ENCODE results near the gene TRAK2. TPM values are rescaled to one million over a fixed set of nuclear protein-coding genes. Genes with fewer than 3 reads are reported as not detected.
A peak's percentile ranks its signal among the peaks of the same experiment; 100 is the strongest.

TRAK2 gene
- total and polyA plus RNA-seq, 2 donors from 2014 or later = 16.6 to 65.8 TPM

DNA sequence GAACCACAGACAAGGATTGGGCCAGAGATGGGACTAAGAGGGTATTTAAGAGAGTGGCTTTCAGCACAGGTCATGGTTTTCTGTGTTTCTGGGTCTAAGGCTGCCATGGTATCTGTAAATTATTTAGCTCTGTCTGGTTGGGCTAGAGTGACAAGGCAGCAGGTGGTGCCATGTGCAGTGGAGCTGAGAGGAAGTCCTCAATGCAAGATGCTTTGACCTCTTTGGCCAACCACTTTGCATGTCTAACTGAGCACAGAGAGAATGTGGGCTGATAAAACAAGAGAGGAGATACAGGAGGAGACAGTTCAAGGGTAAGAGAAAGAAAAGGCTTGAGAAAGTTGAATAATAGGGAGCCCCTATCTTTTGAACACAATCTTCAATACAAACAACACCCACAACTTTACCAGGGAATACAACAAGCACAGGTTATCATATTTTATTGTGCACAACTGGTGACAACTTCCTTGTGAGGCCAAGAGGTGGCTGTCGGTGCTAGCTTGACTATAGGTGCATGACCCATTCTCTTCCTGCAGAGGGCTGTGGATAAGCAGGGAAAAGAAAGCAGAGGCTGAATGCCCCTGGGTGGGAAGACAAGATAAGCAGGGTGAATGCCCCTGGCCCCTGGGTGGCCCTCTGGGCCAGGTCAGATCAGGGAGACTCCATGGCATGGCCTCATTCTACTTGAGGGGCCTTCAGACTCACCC lies 106.4 kb downstream of the TRAK2 start:
- Histone ChIP-seq H3K9me3 (ENCODE audit: control insufficient read depth in 2 of 3, insufficient read depth in 1 of 3, low read length in 3 of 3) (no peaks in the 10 kb centered on the region), H3K27ac (ENCODE audit: low read depth in 2 of 2, low read length in 2 of 2) (no peak overlapping the region), H3K4me3 (ENCODE audit: low read length in 3 of 3) (no peak overlapping the region), H3K27me3 (ENCODE audit: control insufficient read depth, insufficient read depth, low read length) (no peaks in the 10 kb centered on the region), H3K36me3 (ENCODE audit: control insufficient read depth in 2 of 3, insufficient read depth in 3 of 3, low read length in 3 of 3) (peaks cover 0 to 6% (median 0%) of the 10 kb centered on the region in 3 donors), H3K4me1 (ENCODE audit: control insufficient read depth in 2 of 3, insufficient read depth in 2 of 3, low read depth in 1 of 3, low read length in 3 of 3) (no peaks in the 10 kb centered on the region), H3K9ac (ENCODE audit: low read length in 3 of 3) (no peak overlapping the region)
- intact Hi-C loops (cut with DNase I) = no loop called here
- TF ChIP-seq, protein P1, sequence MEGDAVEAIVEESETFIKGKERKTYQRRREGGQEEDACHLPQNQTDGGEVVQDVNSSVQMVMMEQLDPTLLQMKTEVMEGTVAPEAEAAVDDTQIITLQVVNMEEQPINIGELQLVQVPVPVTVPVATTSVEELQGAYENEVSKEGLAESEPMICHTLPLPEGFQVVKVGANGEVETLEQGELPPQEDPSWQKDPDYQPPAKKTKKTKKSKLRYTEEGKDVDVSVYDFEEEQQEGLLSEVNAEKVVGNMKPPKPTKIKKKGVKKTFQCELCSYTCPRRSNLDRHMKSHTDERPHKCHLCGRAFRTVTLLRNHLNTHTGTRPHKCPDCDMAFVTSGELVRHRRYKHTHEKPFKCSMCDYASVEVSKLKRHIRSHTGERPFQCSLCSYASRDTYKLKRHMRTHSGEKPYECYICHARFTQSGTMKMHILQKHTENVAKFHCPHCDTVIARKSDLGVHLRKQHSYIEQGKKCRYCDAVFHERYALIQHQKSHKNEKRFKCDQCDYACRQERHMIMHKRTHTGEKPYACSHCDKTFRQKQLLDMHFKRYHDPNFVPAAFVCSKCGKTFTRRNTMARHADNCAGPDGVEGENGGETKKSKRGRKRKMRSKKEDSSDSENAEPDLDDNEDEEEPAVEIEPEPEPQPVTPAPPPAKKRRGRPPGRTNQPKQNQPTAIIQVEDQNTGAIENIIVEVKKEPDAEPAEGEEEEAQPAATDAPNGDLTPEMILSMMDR (IDR thresholded peaks at IDR 0.05; ENCODE audit: borderline replicate concordance, extremely low read depth, insufficient read depth) = no peak
- DNase-seq (peak in 1 of 5 donors; percentile 8), FAIRE-seq (no peak)

DNA sequence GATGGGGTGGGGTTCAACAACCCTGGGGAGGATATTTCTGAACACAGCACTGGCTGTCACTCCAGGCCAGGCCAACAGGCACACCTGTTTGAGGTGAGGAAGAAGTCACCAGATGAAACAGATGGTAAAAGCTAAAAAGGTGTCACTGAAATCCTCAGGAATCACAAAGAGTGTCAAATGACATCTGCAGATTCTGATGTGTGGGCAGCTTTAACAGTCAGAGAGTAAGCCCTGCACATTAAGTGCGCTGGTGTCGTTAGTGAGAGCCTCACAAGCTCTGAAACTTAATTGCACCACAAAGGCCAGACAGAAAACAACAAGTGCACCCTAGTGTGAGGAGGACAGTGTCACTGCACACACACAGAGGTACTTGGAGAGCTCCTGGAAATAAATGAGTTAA lies 107.7 kb downstream of the TRAK2 start:
- intact Hi-C loops (cut with DNase I) = no loop called here
- H3K9ac ChIP-seq (ENCODE audit: low read length in 3 of 3) = no peak overlapping the region
- peaks cover 0 to 4% (median 0%) of the 10 kb centered on the region in 3 donors for H3K36me3 ChIP-seq (ENCODE audit: control insufficient read depth in 2 of 3, insufficient read depth in 3 of 3, low read length in 3 of 3)
- no peaks in the 10 kb centered on the region for H3K27me3 ChIP-seq (ENCODE audit: control insufficient read depth, insufficient read depth, low read length)
- no peaks in the 10 kb centered on the region for H3K4me1 ChIP-seq (ENCODE audit: control insufficient read depth in 2 of 3, insufficient read depth in 2 of 3, low read depth in 1 of 3, low read length in 3 of 3)
- TF ChIP-seq, protein P1 (IDR thresholded peaks at IDR 0.05; ENCODE audit: borderline replicate concordance, extremely low read depth, insufficient read depth) = no peak
- FAIRE-seq (no peak), DNase-seq (peak in 2 of 5 donors; percentile 10 to 13)
- H3K27ac ChIP-seq (ENCODE audit: low read depth in 2 of 2, low read length in 2 of 2) = no peak overlapping the region
- no peak overlapping the region for H3K4me3 ChIP-seq (ENCODE audit: low read length in 3 of 3)
- no peaks in the 10 kb centered on the region for H3K9me3 ChIP-seq (ENCODE audit: control insufficient read depth in 2 of 3, insufficient read depth in 1 of 3, low read length in 3 of 3)

DNA sequence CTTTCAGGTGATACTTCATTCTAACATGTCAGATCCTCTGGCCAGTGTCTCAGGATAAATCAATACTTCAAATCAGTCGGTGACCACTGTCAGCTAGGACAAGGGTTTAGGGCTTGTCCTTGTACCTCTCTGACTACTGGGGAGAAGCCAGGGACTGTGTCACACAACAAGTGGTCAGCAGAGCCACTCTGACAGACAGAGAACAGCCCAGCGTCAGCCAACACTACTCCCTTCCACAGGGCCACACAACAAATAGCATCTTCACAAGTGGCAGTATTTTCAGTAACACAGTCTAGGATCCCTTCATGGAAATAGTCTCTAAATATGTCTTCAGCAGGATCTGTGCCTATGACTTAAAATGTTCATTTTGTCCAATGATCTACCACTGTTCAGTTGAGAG lies 108.3 kb downstream of the TRAK2 start:
- Histone ChIP-seq H3K4me3 (ENCODE audit: low read length in 3 of 3) (no peak overlapping the region), H3K4me1 (ENCODE audit: control insufficient read depth in 2 of 3, insufficient read depth in 2 of 3, low read depth in 1 of 3, low read length in 3 of 3) (no peaks in the 10 kb centered on the region), H3K9ac (ENCODE audit: low read length in 3 of 3) (no peak overlapping the region), H3K27me3 (ENCODE audit: control insufficient read depth, insufficient read depth, low read length) (no peaks in the 10 kb centered on the region), H3K9me3 (ENCODE audit: control insufficient read depth in 2 of 3, insufficient read depth in 1 of 3, low read length in 3 of 3) (no peaks in the 10 kb centered on the region), H3K27ac (ENCODE audit: low read depth in 2 of 2, low read length in 2 of 2) (no peak overlapping the region), H3K36me3 (ENCODE audit: control insufficient read depth in 2 of 3, insufficient read depth in 3 of 3, low read length in 3 of 3) (peaks cover 0 to 4% (median 0%) of the 10 kb centered on the region in 3 donors)
- intact Hi-C loops (cut with DNase I) = no loop called here
- no peak for DNase-seq
- no peak for FAIRE-seq
- TF ChIP-seq, protein P1 (IDR thresholded peaks at IDR 0.05; ENCODE audit: borderline replicate concordance, extremely low read depth, insufficient read depth) = no peak

Measured in kidney (tissue), 14 donors.